Endothelial cell of umbilical vein (primary cell): ENCODE results near the gene CAMK2N2. TPM values are rescaled to one million over a fixed set of nuclear protein-coding genes. Genes with fewer than 3 reads are reported as not detected.

ENCODE experiments used
- BruUV-seq: library from RNA; stranded (reverse); fragments of 400-500 nt; replicated peaks from 2 replicates; lab custom pipeline; 2021; lab: Mats Ljungman, UMichigan
- CTCF ChIA-PET: fragments of 300-600, 350-600 bp; sonication (Branson Sonifier 250); formaldehyde crosslinking; loops from one replicate; lab custom pipeline; 2021; ENCODE audit warnings: antibody characterized with exemption, inconsistent platforms; lab: Charles Lee
- POLR2A ChIA-PET: fragments of 300-600, 350-600 bp; sonication (Branson Sonifier 250); formaldehyde crosslinking; loops from one replicate; lab custom pipeline; 2021; ENCODE audit warnings: antibody characterized with exemption, inconsistent platforms; lab: Charles Lee
- DNase-seq: peaks from one replicate; pipeline ENCODE4 v3.0.0-alpha.2; 2011; ENCODE audit warnings: low read depth, low spot score
- FAIRE-seq: peaks from 2 replicates; lab custom pipeline; 2011; peaks lifted over from hg19 to GRCh38; lab: Jason Lieb, UNC
- H2AFZ ChIP-seq: 2 replicates; pipeline ENCODE4 v1.6.0; 2012; ENCODE audit warnings: low read depth, low read length, control low read depth, inconsistent platforms
- H3K27ac ChIP-seq: 2 replicates; pipeline ENCODE4 v1.5.1; 2011; ENCODE audit warnings: low read depth, mild to moderate bottlenecking, control low read depth, low read length, moderate library complexity; ENCODE audit not compliant: insufficient read depth
- H3K27me3 ChIP-seq, 2 experiments: 2 replicates each; pipeline versions ENCODE4 v1.6.0 to v1.6.1; 2011; ENCODE audit warnings: low read length in 2 of 2, mixed read lengths in 1 of 2; ENCODE audit not compliant: control insufficient read depth in 2 of 2, insufficient read depth in 2 of 2
- H3K36me3 ChIP-seq, 2 experiments: 2 replicates in 1 of 2; 3 replicates in 1 of 2; pipeline ENCODE4 v1.5.1; 2011; ENCODE audit warnings: low read length in 2 of 2, mild to moderate bottlenecking in 1 of 2, moderate library complexity in 1 of 2; ENCODE audit not compliant: control insufficient read depth in 2 of 2, insufficient read depth in 2 of 2; ENCODE audit errors: extremely low read depth in 1 of 2
- H3K4me1 ChIP-seq: 3 replicates; pipeline ENCODE4 v1.5.1; 2011; ENCODE audit warnings: mild to moderate bottlenecking, low read length; ENCODE audit not compliant: control insufficient read depth, insufficient read depth; ENCODE audit errors: extremely low read depth
- H3K4me2 ChIP-seq: 2 replicates; pipeline ENCODE4 v1.6.1; 2011; ENCODE audit warnings: low read length, control low read depth, mixed read lengths; ENCODE audit not compliant: insufficient read depth
- H3K4me3 ChIP-seq, 3 experiments: fragments of 200-600 bp in 1 of 3; sonication (generic), shearing (Covaris generic) in 1 of 3; replicated peaks in 1 of 3; 2 replicates each; pipeline ENCODE4 v1.5.1; 2011 to 2016; ENCODE audit warnings: control low read depth in 3 of 3, low read length in 3 of 3, mild to moderate bottlenecking in 2 of 3, inconsistent platforms in 1 of 3, low read depth in 1 of 3, moderate library complexity in 1 of 3; ENCODE audit not compliant: insufficient read depth in 1 of 3
- H3K79me2 ChIP-seq: 2 replicates; pipeline ENCODE4 v1.6.0; 2012; ENCODE audit warnings: low read length, inconsistent platforms; ENCODE audit not compliant: control insufficient read depth, insufficient read depth
- H3K9ac ChIP-seq: replicated peaks from 2 replicates; pipeline ENCODE3; 2011; ENCODE audit warnings: low read length, control low read depth; ENCODE audit not compliant: insufficient read depth; ENCODE audit errors: extremely low read depth
- H3K9me1 ChIP-seq: replicated peaks from 3 replicates; pipeline ENCODE4 v1.6.0; 2011; ENCODE audit warnings: mild to moderate bottlenecking, low read length; ENCODE audit not compliant: control insufficient read depth, insufficient read depth; ENCODE audit errors: extremely low read depth
- H3K9me3 ChIP-seq: replicated peaks from 2 replicates; pipeline ENCODE4 v1.5.1; 2012; ENCODE audit warnings: low read length, inconsistent platforms; ENCODE audit not compliant: control insufficient read depth, insufficient read depth
- H4K20me1 ChIP-seq: replicated peaks from 2 replicates; pipeline ENCODE3; 2011; ENCODE audit warnings: mild to moderate bottlenecking, low read length; ENCODE audit not compliant: control insufficient read depth, insufficient read depth; ENCODE audit errors: extremely low read depth
- EZH2 ChIP-seq: IDR thresholded peaks from 2 replicates; pipeline ENCODE4 v1.6.1; 2012; ENCODE audit warnings: borderline replicate concordance, low read depth, mild to moderate bottlenecking, moderate library complexity, low read length, inconsistent platforms; ENCODE audit not compliant: severe bottlenecking
- FOS ChIP-seq: IDR thresholded peaks from 2 replicates; pipeline ENCODE4 v1.6.1; 2011; ENCODE audit warnings: mild to moderate bottlenecking, low read length, moderate library complexity, borderline replicate concordance; ENCODE audit not compliant: insufficient read depth
- GATA2 ChIP-seq: IDR thresholded peaks from 2 replicates; pipeline ENCODE4 v1.7.0; 2011; ENCODE audit warnings: low read depth, mild to moderate bottlenecking, moderate library complexity, mixed read lengths, low read length; ENCODE audit not compliant: insufficient read length, insufficient read depth
- JUN ChIP-seq: IDR thresholded peaks from 2 replicates; pipeline ENCODE4 v1.6.1; 2011; ENCODE audit warnings: borderline replicate concordance, low read depth; ENCODE audit not compliant: insufficient read length, insufficient read depth
- MAX ChIP-seq: IDR thresholded peaks from 2 replicates; pipeline ENCODE4 v1.6.1; 2011; ENCODE audit not compliant: insufficient read depth, insufficient read length
- MYC ChIP-seq: IDR thresholded peaks from one replicate; pipeline ENCODE4 v1.6.1; 2011; ENCODE audit warnings: mild to moderate bottlenecking, low read depth, low read length
- POLR2A ChIP-seq: IDR thresholded peaks from 2 replicates; pipeline ENCODE4 v1.6.1; 2012; ENCODE audit warnings: low read depth, mild to moderate bottlenecking, control low read depth, low read length
- POLR2AphosphoS5 ChIP-seq: IDR thresholded peaks from 2 replicates; pipeline ENCODE4 v1.6.1; 2012; ENCODE audit warnings: low read depth, mild to moderate bottlenecking, control low read depth, low read length, moderate library complexity; ENCODE audit not compliant: insufficient read depth
- dilution Hi-C: fragments of 300-500 bp; cut with MboI; formaldehyde crosslinking; loops from one replicate; pipeline ENCODE4 v1.15.0; 2019; ENCODE audit warnings: low sequenced_read_pairs; ENCODE audit not compliant: extremely low pct_ligation_motif_present
- intact Hi-C: fragments of 100-400 bp; cut with micrococcal nuclease; formaldehyde crosslinking; loops from one replicate; pipeline ENCODE4 v1.10.0; 2022
- polyA plus RNA-seq, 4 experiments: library from polyadenylated mRNA; depleted of rRNA in 3 of 4; stranded (reverse) in 3 of 4; unstranded in 1 of 4; fragments of >200 nt; gene quantifications; 2 replicates each; pipeline versions ENCODE4 v1.2.1 to v1.2.3, GENCODE V29; 2011 to 2012; ENCODE audit warnings: missing spikeins in 1 of 4
- total RNA-seq: library from RNA; stranded (reverse); gene quantifications from 2 replicates; pipeline ENCODE4 v1.2.3, GENCODE V29; 2021
- TF ChIP-seq, protein P1 (sequence below), 2 donors: IDR thresholded peaks; 1 replicate in 1 of 2; 2 replicates in 1 of 2; pipeline ENCODE4 v1.5.1; 2011; ENCODE audit warnings: low read length in 2 of 2, mild to moderate bottlenecking in 2 of 2, moderate library complexity in 2 of 2, control low read depth in 1 of 2, inconsistent platforms in 1 of 2, low read depth in 1 of 2; ENCODE audit not compliant: insufficient read depth in 1 of 2; ENCODE audit errors: extremely low read depth in 1 of 2

The CAMK2N2 gene
- total and polyA plus RNA-seq, 2 donors (not counting 3 experiments of a cell fraction or from before 2014, with no cell fraction given): 0.11 TPM; not detected in 1

- no peaks in the 10 kb centered on the region for H3K4me1 ChIP-seq
- no peak overlapping the region for H3K4me3 ChIP-seq
- H3K79me2 ChIP-seq: no peaks in the 10 kb centered on the region
- H3K27me3 ChIP-seq: peaks cover 3 to 4% of the 10 kb centered on the region in 2 experiments
- ChIA-PET POLR2A (no interaction called here), CTCF (interaction anchor here (1.0 to 5.7 kb wide), 5 partner anchors 57 to 400 kb away, joined by 4 to 41 read pairs (median 5); partner anchors contain the start of gene PARL)
- no peak overlapping the region for H3K27ac ChIP-seq
- no peak overlapping the region for H2AFZ ChIP-seq
- no peaks in the 10 kb centered on the region for H3K36me3 ChIP-seq
- peak; percentile 81 for DNase-seq
- dilution Hi-C loops: no loop called here
- FAIRE-seq: peak; percentile 69
- no peak overlapping the region for H3K4me2 ChIP-seq
- H3K9ac ChIP-seq: no peak overlapping the region
- no peaks in the 10 kb centered on the region for H3K9me1 ChIP-seq
- BruUV-seq: no TSS peak
- no peaks in the 10 kb centered on the region for H3K9me3 ChIP-seq
- intact Hi-C loops: loop anchor here (1.0 to 10.0 kb wide), 2 partner anchors 240 to 389 kb away; no protein-coding TSS in a partner anchor
- TF ChIP-seq JUN (no peak), FOS (no peak), MYC (no peak), POLR2AphosphoS5 (no peak), POLR2A (no peak), GATA2 (no peak), EZH2 (no peak), MAX (no peak)
- TF ChIP-seq, protein P1, sequence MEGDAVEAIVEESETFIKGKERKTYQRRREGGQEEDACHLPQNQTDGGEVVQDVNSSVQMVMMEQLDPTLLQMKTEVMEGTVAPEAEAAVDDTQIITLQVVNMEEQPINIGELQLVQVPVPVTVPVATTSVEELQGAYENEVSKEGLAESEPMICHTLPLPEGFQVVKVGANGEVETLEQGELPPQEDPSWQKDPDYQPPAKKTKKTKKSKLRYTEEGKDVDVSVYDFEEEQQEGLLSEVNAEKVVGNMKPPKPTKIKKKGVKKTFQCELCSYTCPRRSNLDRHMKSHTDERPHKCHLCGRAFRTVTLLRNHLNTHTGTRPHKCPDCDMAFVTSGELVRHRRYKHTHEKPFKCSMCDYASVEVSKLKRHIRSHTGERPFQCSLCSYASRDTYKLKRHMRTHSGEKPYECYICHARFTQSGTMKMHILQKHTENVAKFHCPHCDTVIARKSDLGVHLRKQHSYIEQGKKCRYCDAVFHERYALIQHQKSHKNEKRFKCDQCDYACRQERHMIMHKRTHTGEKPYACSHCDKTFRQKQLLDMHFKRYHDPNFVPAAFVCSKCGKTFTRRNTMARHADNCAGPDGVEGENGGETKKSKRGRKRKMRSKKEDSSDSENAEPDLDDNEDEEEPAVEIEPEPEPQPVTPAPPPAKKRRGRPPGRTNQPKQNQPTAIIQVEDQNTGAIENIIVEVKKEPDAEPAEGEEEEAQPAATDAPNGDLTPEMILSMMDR (IDR thresholded peaks at IDR 0.05; ENCODE audit: extremely low read depth in 1 of 2, insufficient read depth in 1 of 2, low read depth in 1 of 2, low read length in 2 of 2): peak; percentile 27 to 61
- no peaks in the 10 kb centered on the region for H4K20me1 ChIP-seq
These were observed 23.3 kb upstream of the CAMK2N2 start for GRCh38 chr3:184284696-184285095.
